IgD-negative memory B cell (primary cell): ENCODE measurements around the gene MRPL39. TPM values are rescaled to one million over a fixed set of nuclear protein-coding genes. Genes with fewer than 3 reads are reported as not detected.

Experiments
- H3K27ac Mint-ChIP-seq, 3 donors: one replicate each; pipeline ENCODE4 v1.8.0; 2020 to 2022; ENCODE audit warnings: mild to moderate bottlenecking in 3 of 3, mixed read lengths in 3 of 3, moderate library complexity in 1 of 3
- H3K27me3 Mint-ChIP-seq: one replicate; pipeline ENCODE4 v1.8.0; 2021; ENCODE audit warnings: mixed read lengths
- H3K36me3 Mint-ChIP-seq: one replicate; pipeline ENCODE4 v1.8.0; 2020; ENCODE audit warnings: mild to moderate bottlenecking, mixed read lengths
- H3K4me1 Mint-ChIP-seq, 3 donors: one replicate each; pipeline ENCODE4 v1.8.0; 2020 to 2022; ENCODE audit warnings: mixed read lengths in 3 of 3, mild to moderate bottlenecking in 1 of 3
- H3K4me3 Mint-ChIP-seq, 4 donors: one replicate each; pipeline ENCODE4 v1.8.0; 2020 to 2022; ENCODE audit warnings: mild to moderate bottlenecking in 4 of 4, mixed read lengths in 4 of 4, moderate library complexity in 3 of 4
- H3K9me3 Mint-ChIP-seq, 3 donors: one replicate each; pipeline ENCODE4 v1.8.0; 2020 to 2021; ENCODE audit warnings: mixed read lengths in 3 of 3, mild to moderate bottlenecking in 1 of 3
- polyA plus RNA-seq: library from polyadenylated mRNA; unstranded; fragments of 300-500 nt; fragmentation: Illumina TruSeq; gene quantifications from one replicate; pipeline ENCODE4 v1.2.3, GENCODE V29; 2021

MRPL39 gene
- polyA plus RNA-seq, 1 donor from 2014 or later = 36.8 TPM

DNA sequence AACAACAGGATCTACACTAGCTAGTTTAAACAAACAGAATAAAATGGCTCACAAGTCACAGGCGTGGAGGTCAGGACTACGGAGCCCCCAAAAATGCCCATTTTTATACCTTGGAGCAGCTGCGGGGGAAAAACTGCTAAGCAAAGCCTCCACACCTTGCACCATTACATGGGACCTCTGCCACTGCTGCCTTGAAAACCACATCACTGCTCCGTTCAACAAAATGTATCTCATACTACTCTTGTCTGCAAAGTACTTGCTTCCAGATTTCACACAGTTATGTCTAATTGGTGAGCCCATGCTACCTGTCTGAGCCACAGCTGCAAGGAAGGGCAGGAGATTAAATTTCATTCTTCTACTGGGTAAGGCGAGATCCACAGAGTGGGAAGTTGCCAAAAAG, 24.4 kb downstream of the MRPL39 start:
- no peak overlapping the region for H3K4me3 Mint-ChIP-seq
- H3K4me1 Mint-ChIP-seq = peaks cover 15 to 30% (median 20%) of the 10 kb centered on the region in 3 donors
- H3K36me3 Mint-ChIP-seq = peaks cover 5% of the 10 kb centered on the region
- no peaks in the 10 kb centered on the region for H3K27me3 Mint-ChIP-seq
- H3K27ac Mint-ChIP-seq = peak overlapping the region in 2 of 3 donors; percentile 47 to 78
- no peaks in the 10 kb centered on the region for H3K9me3 Mint-ChIP-seq

DNA sequence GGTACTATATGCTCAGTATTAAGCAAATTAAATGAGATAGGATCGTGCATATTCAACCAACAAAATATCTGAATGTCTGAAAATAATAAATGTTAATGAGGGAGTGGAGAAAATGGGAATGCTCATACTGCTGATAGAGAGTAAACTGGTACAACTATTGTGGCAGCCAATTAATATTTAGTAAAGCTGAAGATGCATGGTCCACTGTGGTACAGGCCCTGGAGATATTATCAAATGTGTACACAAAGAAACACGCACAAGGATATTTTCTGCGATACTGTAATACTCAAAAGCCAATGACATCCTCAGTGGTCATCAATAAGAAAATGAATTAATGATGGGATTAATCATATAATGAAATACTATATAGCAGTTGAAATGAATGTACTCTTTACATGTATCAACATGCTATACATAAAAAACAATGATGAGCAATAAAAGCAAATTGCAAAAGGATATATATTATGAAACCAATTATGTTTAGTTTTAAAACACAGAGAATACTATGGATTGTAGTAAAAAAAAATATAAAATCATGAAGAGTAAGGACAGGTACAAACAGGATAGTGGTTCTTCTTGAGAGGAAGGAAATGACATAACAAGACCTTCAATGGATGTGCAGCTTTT, 25.0 kb downstream of the MRPL39 start:
- no peak overlapping the region for H3K4me3 Mint-ChIP-seq
- H3K4me1 Mint-ChIP-seq = peaks cover 19 to 35% (median 23%) of the 10 kb centered on the region in 3 donors
- H3K27me3 Mint-ChIP-seq = no peaks in the 10 kb centered on the region
- peak overlapping the region in 1 of 3 donors; percentile 39 for H3K27ac Mint-ChIP-seq
- H3K36me3 Mint-ChIP-seq = peaks cover 5% of the 10 kb centered on the region
- no peaks in the 10 kb centered on the region for H3K9me3 Mint-ChIP-seq

DNA sequence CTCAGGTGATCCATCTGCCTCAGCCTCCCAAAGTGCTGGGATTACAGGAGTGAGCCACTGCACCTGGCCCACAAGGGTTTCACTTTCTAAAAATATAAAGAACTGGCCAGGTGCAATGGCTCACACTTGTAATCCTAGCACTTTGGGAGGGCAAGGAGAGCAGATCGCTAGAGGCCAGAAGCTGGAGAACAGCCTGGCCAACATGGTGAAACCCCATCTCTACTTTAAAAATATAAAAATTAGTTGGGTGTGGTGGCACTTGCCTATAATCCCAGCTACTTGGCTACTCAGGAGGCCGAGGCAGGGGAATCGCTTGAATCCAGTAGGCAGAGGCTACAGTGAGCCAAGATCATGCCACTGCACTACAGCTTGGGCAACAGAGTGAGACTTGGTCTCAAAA, 25.7 kb downstream of the MRPL39 start:
- Mint-ChIP-seq H3K27ac (no peak overlapping the region), H3K4me3 (no peak overlapping the region), H3K27me3 (no peaks in the 10 kb centered on the region), H3K9me3 (no peaks in the 10 kb centered on the region), H3K4me1 (peaks cover 21 to 36% (median 25%) of the 10 kb centered on the region in 3 donors), H3K36me3 (peaks cover 5% of the 10 kb centered on the region)

DNA sequence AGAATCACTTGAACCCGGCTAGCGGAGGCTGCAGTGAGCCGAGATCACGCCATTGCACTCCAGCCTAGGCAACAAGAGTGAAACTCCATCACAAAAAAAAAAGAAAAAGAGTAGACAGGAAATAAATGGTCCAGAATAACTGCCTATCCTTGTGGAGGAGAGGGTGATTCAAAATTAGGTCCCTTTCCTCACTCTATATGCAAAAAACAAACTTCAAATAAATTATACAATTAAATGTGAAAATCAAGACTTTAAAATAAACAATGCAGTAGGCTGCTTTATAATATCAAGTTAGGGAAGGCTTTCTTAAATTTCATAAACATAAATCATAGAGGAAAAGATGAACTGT, 26.4 kb downstream of the MRPL39 start:
- Mint-ChIP-seq H3K9me3 (no peaks in the 10 kb centered on the region), H3K27me3 (no peaks in the 10 kb centered on the region), H3K27ac (peak overlapping the region in 1 of 3 donors; percentile 31), H3K36me3 (peaks cover 5% of the 10 kb centered on the region), H3K4me1 (peaks cover 25 to 36% (median 28%) of the 10 kb centered on the region in 3 donors), H3K4me3 (no peak overlapping the region)

DNA sequence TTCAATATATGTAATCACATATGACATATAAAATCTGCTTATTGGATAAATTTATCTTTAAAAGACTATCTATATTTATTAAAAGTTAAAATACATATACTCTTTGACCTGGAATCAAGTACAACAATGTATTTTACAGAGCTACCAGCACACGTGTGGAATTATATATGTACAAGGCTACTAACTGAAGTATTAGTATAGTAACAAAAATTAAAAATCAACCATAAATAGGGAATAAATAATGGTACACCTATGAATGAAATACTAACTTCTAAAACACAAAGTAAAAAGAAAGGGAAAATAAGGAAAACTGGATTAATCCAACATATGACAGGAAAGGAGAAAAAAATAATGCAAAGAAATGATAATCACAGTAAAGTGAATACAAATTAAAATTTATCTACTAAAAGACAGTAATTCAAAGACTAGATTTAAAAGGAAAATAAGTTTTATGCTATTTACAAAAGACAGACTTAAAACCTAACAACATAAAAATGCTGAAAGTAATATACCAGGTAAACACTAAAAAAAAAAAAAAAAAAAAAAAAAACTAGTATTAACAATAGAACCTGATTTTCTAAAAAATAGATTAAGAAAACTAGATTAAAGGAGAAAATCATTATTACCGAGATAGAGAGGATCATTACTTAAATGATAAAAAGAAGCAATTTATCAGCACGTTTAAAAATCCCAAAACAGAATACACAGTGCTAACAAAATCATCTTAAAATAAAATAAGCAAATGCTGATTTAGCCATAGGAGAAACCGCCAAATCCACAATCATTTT, 27.9 kb downstream of the MRPL39 start:
- H3K9me3 Mint-ChIP-seq = no peaks in the 10 kb centered on the region
- H3K27me3 Mint-ChIP-seq = no peaks in the 10 kb centered on the region
- peaks cover 3% of the 10 kb centered on the region for H3K36me3 Mint-ChIP-seq
- peaks cover 31 to 39% (median 32%) of the 10 kb centered on the region in 3 donors for H3K4me1 Mint-ChIP-seq
- H3K27ac Mint-ChIP-seq = no peak overlapping the region
- H3K4me3 Mint-ChIP-seq = no peak overlapping the region

DNA sequence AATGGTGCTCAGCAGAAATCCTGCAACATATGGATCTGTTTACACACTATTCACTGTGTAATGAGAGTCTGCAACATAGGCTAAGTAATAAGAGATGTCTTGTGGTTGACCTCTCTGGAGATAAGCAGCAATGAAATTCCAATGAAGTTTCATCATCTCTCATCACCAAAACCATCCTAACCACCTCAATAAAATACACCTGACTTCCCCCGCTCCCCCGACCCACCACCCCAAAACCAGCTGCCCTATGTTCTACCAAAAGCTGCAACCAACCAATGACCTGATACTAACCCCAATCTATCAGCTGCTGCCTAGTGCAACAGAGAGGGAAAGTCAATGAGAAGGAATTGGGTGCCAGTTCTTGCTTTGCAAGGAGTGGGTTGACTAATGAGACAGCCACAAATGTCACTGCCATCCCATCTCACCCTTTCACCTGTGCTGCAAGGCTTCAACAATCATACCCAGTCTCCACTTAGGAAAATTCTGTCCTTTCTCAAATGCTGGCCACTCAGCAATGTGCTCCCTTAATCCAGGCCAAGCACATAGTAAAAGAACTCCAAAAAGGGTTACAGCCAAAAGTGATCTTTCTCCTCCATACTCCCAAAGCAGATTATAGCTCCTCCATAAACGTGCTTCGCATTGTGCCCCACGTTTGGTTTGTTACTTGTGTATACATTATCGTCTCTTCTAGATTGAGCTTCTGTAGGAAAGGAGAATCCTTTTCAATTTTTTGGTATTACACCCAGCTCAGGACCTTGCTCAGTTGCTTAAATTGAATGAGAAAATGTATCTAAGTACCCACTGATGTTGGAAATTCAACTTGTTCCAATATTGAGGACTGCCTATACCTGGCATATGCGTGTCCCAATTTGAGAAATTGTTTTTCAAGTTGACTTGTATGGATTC, 29.0 kb downstream of the MRPL39 start:
- peak overlapping the region in 1 of 4 donors; percentile 52 for H3K4me3 Mint-ChIP-seq
- peaks cover 3% of the 10 kb centered on the region for H3K36me3 Mint-ChIP-seq

DNA sequence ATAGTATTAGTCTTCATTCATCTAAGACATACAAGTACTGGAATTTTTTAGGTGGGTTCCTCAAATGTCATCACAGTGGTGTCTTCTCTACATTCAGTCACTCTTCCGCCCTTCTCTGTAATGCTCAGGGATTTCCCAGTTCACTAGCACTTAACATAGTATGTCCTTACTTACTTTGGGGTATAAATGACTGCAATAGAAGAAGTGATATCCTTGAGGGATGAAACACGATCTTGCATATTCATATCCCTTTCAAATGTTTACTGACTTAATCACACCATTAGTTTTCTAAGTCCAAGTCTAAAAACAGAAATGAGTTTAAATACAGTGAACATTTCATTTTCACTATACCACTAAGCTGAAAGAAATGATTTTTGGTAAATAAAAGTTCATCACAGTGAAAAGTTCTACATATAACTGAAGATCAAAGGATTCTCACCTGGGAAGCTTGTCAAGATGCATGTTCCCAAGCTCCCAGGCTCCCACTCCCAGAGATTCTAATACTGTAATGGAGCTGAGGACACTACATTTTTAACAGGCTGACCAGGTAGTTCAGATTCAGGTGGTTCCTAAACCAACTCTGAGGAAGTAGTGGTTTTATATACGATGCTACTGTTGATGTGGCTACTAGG, 29.7 kb downstream of the MRPL39 start:
- Mint-ChIP-seq H3K36me3 (peaks cover 3% of the 10 kb centered on the region), H3K9me3 (no peaks in the 10 kb centered on the region), H3K4me3 (no peak overlapping the region), H3K27ac (peak overlapping the region in 2 of 3 donors; percentile 63 to 86), H3K27me3 (no peaks in the 10 kb centered on the region), H3K4me1 (peaks cover 33 to 38% (median 33%) of the 10 kb centered on the region in 3 donors)

More for the DNA sequence above, 29.0 kb downstream of the MRPL39 start:
- Mint-ChIP-seq H3K4me1 (peaks cover 33 to 36% (median 35%) of the 10 kb centered on the region in 3 donors), H3K27ac (peak overlapping the region in 1 of 3 donors; percentile 63), H3K9me3 (no peaks in the 10 kb centered on the region), H3K27me3 (no peaks in the 10 kb centered on the region)

DNA sequence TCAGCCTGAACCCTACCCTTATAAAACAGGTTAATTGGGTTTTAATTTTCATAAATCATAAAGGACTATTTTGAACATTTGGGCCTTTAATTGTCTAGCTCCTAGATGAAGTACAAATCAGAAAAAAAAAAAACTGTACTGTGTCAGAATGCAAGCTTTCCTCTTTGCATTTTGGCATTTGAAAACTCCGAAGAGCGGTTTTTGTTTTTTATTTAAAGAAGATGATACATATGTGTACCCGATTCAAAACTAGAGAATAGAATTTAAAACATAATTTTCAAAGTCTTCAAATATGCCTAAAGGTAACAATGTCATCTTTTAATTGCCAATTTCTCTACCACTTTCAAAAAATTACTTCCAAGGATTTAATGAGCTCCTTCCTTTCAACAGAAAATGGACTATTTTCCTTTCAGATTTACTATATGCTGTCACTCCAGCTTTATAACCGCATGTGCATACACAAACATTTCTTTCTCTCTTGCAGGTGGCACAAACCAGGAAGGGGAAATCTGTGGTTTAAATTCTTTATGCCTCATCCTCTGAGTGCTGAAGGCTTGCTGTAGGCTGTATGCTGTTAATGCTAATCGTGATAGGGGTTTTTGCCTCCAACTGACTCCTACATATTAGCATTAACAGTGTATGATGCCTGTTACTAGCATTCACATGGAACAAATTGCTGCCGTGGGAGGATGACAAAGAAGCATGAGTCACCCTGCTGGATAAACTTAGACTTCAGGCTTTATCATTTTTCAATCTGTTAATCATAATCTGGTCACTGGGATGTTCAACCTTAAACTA, 33.7 kb downstream of the MRPL39 start:
- Mint-ChIP-seq H3K27ac (peak overlapping the region; percentile 63 to 91 (median 73)), H3K9me3 (no peaks in the 10 kb centered on the region), H3K4me1 (peaks cover 49 to 56% (median 55%) of the 10 kb centered on the region in 3 donors), H3K4me3 (peak overlapping the region; percentile 77 to 89 (median 83)), H3K36me3 (no peaks in the 10 kb centered on the region), H3K27me3 (no peaks in the 10 kb centered on the region)

DNA sequence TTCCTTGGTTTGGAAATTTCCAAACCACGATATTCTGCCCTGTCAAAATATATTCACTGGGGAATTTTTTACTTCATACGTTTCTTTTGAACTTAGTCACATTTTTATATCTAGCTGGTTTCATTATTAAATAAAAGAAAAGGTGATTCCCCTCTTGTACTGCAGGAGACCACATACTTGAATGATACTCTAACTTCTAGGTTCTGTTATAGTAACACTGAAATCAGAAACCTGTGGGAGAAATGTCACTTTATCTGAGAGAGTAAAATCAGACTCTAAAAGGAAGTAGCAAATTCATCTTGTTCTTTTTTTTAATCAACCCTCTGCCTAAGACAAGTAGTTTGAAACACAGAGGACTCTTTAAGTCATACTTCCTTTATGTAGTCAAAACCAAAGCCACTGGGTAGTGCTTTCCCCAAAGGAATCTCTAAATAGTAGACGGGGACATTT, 34.4 kb downstream of the MRPL39 start:
- Mint-ChIP-seq H3K36me3 (no peaks in the 10 kb centered on the region), H3K4me3 (peak overlapping the region; percentile 77 to 89 (median 83)), H3K9me3 (no peaks in the 10 kb centered on the region), H3K27me3 (no peaks in the 10 kb centered on the region), H3K4me1 (peaks cover 52 to 60% (median 56%) of the 10 kb centered on the region in 3 donors), H3K27ac (peak overlapping the region; percentile 63 to 91 (median 73))

DNA sequence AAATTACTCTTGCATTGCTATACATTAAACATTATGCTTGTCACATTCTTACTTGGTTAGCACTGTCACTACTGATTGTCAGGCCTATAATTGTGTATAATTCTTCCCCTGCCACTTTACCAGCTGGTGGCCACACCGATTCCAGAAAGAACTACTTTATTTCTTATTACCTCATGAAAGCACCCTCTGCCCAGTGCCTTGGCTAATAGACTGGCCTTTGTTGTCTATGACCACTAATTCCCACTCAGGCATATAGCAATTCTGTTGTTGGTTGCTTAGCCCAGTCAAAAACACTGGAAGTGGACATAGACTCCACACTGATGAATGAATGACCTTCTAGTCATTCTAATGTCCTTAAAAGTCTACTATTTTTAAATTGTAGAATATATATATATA, 35.6 kb downstream of the MRPL39 start:
- peak overlapping the region in 2 of 4 donors; percentile 61 to 68 for H3K4me3 Mint-ChIP-seq
- peak overlapping the region in 2 of 3 donors; percentile 35 to 63 for H3K27ac Mint-ChIP-seq
- no peaks in the 10 kb centered on the region for H3K36me3 Mint-ChIP-seq
- no peaks in the 10 kb centered on the region for H3K27me3 Mint-ChIP-seq
- no peaks in the 10 kb centered on the region for H3K9me3 Mint-ChIP-seq
- H3K4me1 Mint-ChIP-seq = peaks cover 59 to 65% (median 59%) of the 10 kb centered on the region in 3 donors

DNA sequence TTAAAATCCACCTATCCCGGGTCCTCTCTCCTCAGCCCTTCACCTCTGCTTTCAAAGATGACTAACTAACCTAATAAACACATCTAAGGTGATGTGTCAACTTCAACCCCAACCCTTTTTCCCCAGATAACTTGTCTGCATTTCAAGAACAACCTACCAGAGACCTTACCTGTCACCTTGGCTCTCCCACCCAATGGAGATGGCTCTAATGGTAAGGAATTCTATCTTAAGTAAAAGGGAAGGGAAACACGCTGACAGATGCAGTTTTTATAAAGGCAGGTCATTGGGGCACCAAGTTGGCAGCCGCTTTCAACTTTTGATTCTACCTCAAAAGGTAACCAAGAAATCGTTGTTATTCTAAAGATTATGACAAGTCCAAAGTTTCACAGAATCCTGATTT, 37.6 kb downstream of the MRPL39 start:
- Mint-ChIP-seq H3K4me1 (peaks cover 63 to 72% (median 65%) of the 10 kb centered on the region in 3 donors), H3K9me3 (no peaks in the 10 kb centered on the region), H3K4me3 (peak overlapping the region; percentile 30 to 89 (median 66)), H3K36me3 (no peaks in the 10 kb centered on the region), H3K27me3 (no peaks in the 10 kb centered on the region), H3K27ac (peak overlapping the region; percentile 11 to 84 (median 33))

DNA sequence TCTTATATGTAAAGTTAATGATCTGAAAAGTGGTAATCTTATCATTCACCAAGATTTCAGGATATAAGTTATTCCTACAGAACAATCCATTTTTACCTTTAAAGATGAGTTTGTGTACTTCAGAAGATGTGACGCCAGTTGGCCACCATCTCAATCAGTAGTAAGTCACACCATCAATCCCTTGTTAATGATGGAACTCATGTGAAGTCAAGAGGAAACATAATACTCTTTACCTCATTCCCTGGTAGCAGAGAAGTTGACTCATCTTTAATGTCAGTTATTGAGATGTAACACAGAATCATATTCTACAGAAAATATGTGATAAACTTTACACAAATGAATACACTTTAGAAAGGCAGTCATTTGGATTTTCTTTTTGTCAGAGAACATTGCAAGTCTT, 38.2 kb downstream of the MRPL39 start:
- Mint-ChIP-seq H3K27ac (peak overlapping the region in 2 of 3 donors; percentile 10 to 84), H3K9me3 (no peaks in the 10 kb centered on the region), H3K36me3 (no peaks in the 10 kb centered on the region), H3K4me3 (peak overlapping the region in 3 of 4 donors; percentile 55 to 89 (median 77)), H3K4me1 (peaks cover 67 to 77% (median 71%) of the 10 kb centered on the region in 3 donors), H3K27me3 (no peaks in the 10 kb centered on the region)

DNA sequence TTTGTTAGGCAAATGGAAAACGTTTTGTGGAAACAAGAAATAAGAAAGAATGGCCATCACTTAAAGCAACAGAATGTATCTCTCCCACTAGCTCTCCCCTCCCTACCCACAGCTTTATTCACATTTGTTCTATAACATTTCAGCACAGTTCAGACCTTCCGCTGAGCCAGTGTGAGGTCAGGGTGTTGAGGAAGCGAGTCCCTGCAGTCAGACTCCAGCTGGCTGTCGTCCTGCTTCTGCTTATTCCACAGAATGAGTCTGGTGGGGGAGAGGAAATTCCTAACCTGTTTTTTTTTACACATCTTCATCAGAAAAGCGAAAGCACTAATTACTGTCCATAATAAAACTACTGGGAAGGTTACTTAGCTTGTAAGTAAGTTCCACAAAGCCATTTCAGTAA, 39.0 kb downstream of the MRPL39 start:
- Mint-ChIP-seq H3K4me1 (peaks cover 70 to 79% (median 70%) of the 10 kb centered on the region in 3 donors), H3K27ac (peak overlapping the region; percentile 33 to 84 (median 42)), H3K27me3 (no peaks in the 10 kb centered on the region), H3K36me3 (no peaks in the 10 kb centered on the region), H3K4me3 (peak overlapping the region; percentile 27 to 84 (median 74)), H3K9me3 (no peaks in the 10 kb centered on the region)
